SK-N-SH (cell line): Measurements from ENCODE around the gene DISP2. TPM values are rescaled to one million over a fixed set of nuclear protein-coding genes. Genes with fewer than 3 reads are reported as not detected.

Source experiments
- CTCF ChIA-PET: fragments of 300-600, 350-600 bp; formaldehyde crosslinking; extraction: SDS; loops from one replicate; lab custom pipeline; 2021; lab: Yijun Ruan, JAX
- POLR2A ChIA-PET: fragments of 350-600 bp; sonication (Branson Sonifier 250); formaldehyde crosslinking; extraction: SDS; loops from one replicate; lab custom pipeline; 2020; ENCODE audit warnings: antibody characterized with exemption, inconsistent platforms; lab: Yijun Ruan, JAX
- DNase-seq: peaks from one replicate; pipeline ENCODE4 v3.0.0; 2012
- H2AFZ ChIP-seq: fragments of 200-600 bp; sonication (generic); 2 replicates; pipeline ENCODE4 v1.8.1; 2016; ENCODE audit warnings: antibody characterized with exemption, mild to moderate bottlenecking, low read depth
- H3F3A ChIP-seq: fragments of 200-600 bp; sonication (generic); replicated peaks from 2 replicates; pipeline ENCODE3; 2016; ENCODE audit warnings: antibody characterized with exemption, mild to moderate bottlenecking; ENCODE audit not compliant: insufficient read depth
- H3K27ac ChIP-seq, 2 experiments: fragments of 200-500 bp in 1 of 2; fragments of 200-600 bp in 1 of 2; sonication (Bioruptor generic) in 1 of 2; sonication (generic), shearing (Covaris generic) in 1 of 2; 2 replicates each; pipeline versions ENCODE4 v1.5.1 to v1.6.1; 2014 to 2016; ENCODE audit warnings: low read depth in 2 of 2, inconsistent platforms in 1 of 2, low read length in 1 of 2, mild to moderate bottlenecking in 1 of 2, mixed read lengths in 1 of 2
- H3K27me3 ChIP-seq: fragments of 200-600 bp; sonication (generic), shearing (Covaris generic); 2 replicates; pipeline ENCODE4 v1.6.1; 2016; ENCODE audit warnings: mixed run types; ENCODE audit not compliant: insufficient read depth
- H3K36me3 ChIP-seq, 2 experiments: fragments of 200-500 bp in 1 of 2; fragments of 200-600 bp in 1 of 2; sonication (Bioruptor generic) in 1 of 2; sonication (generic) in 1 of 2; replicated peaks in 1 of 2; 2 replicates each; pipeline versions ENCODE3 to v1.5.1; 2014 to 2016; ENCODE audit warnings: low read length in 1 of 2, mild to moderate bottlenecking in 1 of 2; ENCODE audit not compliant: insufficient read depth in 2 of 2, control insufficient read depth in 1 of 2
- H3K4me1 ChIP-seq, 2 experiments: fragments of 200-500 bp in 1 of 2; fragments of 200-600 bp in 1 of 2; sonication (Bioruptor generic) in 1 of 2; sonication (generic), shearing (Covaris generic) in 1 of 2; 2 replicates each; pipeline versions ENCODE4 v1.5.1 to v1.6.1; 2014 to 2016; ENCODE audit warnings: low read depth in 1 of 2, low read length in 1 of 2, mixed run types in 1 of 2; ENCODE audit not compliant: insufficient read depth in 2 of 2, control insufficient read depth in 1 of 2
- H3K4me2 ChIP-seq: fragments of 200-600 bp; sonication (generic), shearing (Covaris generic); 2 replicates; pipeline ENCODE4 v1.6.1; 2017; ENCODE audit warnings: mixed run types
- H3K4me3 ChIP-seq, 2 experiments: fragments of 200-500 bp in 1 of 2; fragments of 200-600 bp in 1 of 2; sonication (Bioruptor generic) in 1 of 2; sonication (generic), shearing (Covaris generic) in 1 of 2; 2 replicates each; pipeline versions ENCODE4 v1.5.1 to v1.8.1; 2014 to 2016; ENCODE audit warnings: low read depth in 2 of 2, inconsistent platforms in 1 of 2, low read length in 1 of 2, mild to moderate bottlenecking in 1 of 2, mixed read lengths in 1 of 2, moderate library complexity in 1 of 2
- H3K79me2 ChIP-seq: fragments of 200-600 bp; sonication (generic); 2 replicates; pipeline ENCODE4 v1.8.1; 2017; ENCODE audit warnings: mild to moderate bottlenecking; ENCODE audit not compliant: insufficient read depth
- H3K9ac ChIP-seq: fragments of 200-600 bp; sonication (generic); 2 replicates; pipeline ENCODE4 v1.6.1; 2017; ENCODE audit warnings: mixed run types
- H3K9me2 ChIP-seq: fragments of 200-600 bp; sonication (generic); 2 replicates; pipeline ENCODE4 v1.6.1; 2017; ENCODE audit warnings: mixed run types
- H3K9me3 ChIP-seq: fragments of 200-600 bp; sonication (generic); 2 replicates; pipeline ENCODE4 v1.6.1; 2017; ENCODE audit warnings: mixed run types, mild to moderate bottlenecking, moderate library complexity
- H4K20me1 ChIP-seq: fragments of 200-600 bp; sonication (generic); 2 replicates; pipeline ENCODE4 v1.6.1; 2017; ENCODE audit warnings: mild to moderate bottlenecking, mixed run types; ENCODE audit not compliant: insufficient read depth
- CHD2 ChIP-seq: fragments of 150-350 bp; IDR thresholded peaks from 2 replicates; pipeline ENCODE4 v1.6.1; 2018; ENCODE audit warnings: low read length; ENCODE audit not compliant: partially characterized antibody
- ELF1 ChIP-seq: IDR thresholded peaks from 2 replicates; pipeline ENCODE4 v1.4.0; 2012
- EP300 ChIP-seq, 2 experiments: IDR thresholded peaks; 2 replicates each; pipeline versions ENCODE4 v1.4.0 to v1.6.1; 2012; ENCODE audit warnings: borderline replicate concordance in 1 of 2, low read depth in 1 of 2, low read length in 1 of 2
- FOSL2 ChIP-seq: IDR thresholded peaks from 2 replicates; pipeline ENCODE4 v1.4.0; 2012; ENCODE audit warnings: low read depth, mild to moderate bottlenecking, moderate library complexity, borderline replicate concordance
- FOXJ3 ChIP-seq: sonication (generic); formaldehyde crosslinking; IDR thresholded peaks from 2 replicates; pipeline ENCODE4 v1.5.1; 2020; ENCODE audit warnings: mild to moderate bottlenecking, missing genetic modification reagents
- GATA2 ChIP-seq: sonication (generic); formaldehyde crosslinking; IDR thresholded peaks from 2 replicates; pipeline ENCODE4 v1.5.0; 2020; ENCODE audit warnings: mild to moderate bottlenecking, missing genetic modification reagents
- IRF3 ChIP-seq: fragments of 150-350 bp; IDR thresholded peaks from 2 replicates; pipeline ENCODE4 v1.6.1; 2016; ENCODE audit warnings: mild to moderate bottlenecking, low read depth, low read length
- JUND ChIP-seq: IDR thresholded peaks from 2 replicates; pipeline ENCODE4 v1.4.0; 2012
- MEF2A ChIP-seq: IDR thresholded peaks from 2 replicates; pipeline ENCODE4 v1.4.0; 2012; ENCODE audit warnings: low read depth, borderline replicate concordance
- MXI1 ChIP-seq: IDR thresholded peaks from 2 replicates; pipeline ENCODE4 v1.6.1; 2012; ENCODE audit warnings: mild to moderate bottlenecking, low read depth, low read length, improper control_type of control experiment
- NFIC ChIP-seq: IDR thresholded peaks from 2 replicates; pipeline ENCODE4 v1.4.0; 2012; ENCODE audit warnings: borderline replicate concordance
- NRF1 ChIP-seq: IDR thresholded peaks from 2 replicates; pipeline ENCODE4 v1.6.1; 2012; ENCODE audit warnings: low read depth, mild to moderate bottlenecking, low read length
- RAD21 ChIP-seq: IDR thresholded peaks from 2 replicates; pipeline ENCODE4 v1.6.1; 2012; ENCODE audit warnings: mild to moderate bottlenecking, low read length
- RCOR1 ChIP-seq: fragments of 150-350 bp; IDR thresholded peaks from 2 replicates; pipeline ENCODE4 v1.6.1; 2017; ENCODE audit warnings: antibody characterized with exemption, low read length
- RXRA ChIP-seq: IDR thresholded peaks from 2 replicates; pipeline ENCODE4 v1.4.0; 2012; ENCODE audit warnings: low read depth, mild to moderate bottlenecking, borderline replicate concordance
- SIN3A ChIP-seq: IDR thresholded peaks from 2 replicates; pipeline ENCODE4 v1.6.1; 2012; ENCODE audit warnings: low read depth, mild to moderate bottlenecking, low read length, moderate library complexity, borderline replicate concordance
- TAF1 ChIP-seq: IDR thresholded peaks from 2 replicates; pipeline ENCODE4 v1.6.1; 2012; ENCODE audit warnings: low read depth, mild to moderate bottlenecking, low read length, moderate library complexity, borderline replicate concordance
- USF2 ChIP-seq: fragments of 150-350 bp; IDR thresholded peaks from 2 replicates; pipeline ENCODE4 v1.6.1; 2017; ENCODE audit warnings: antibody characterized with exemption, low read length, low read depth, borderline replicate concordance
- YY1 ChIP-seq: IDR thresholded peaks from 2 replicates; pipeline ENCODE4 v1.4.0; 2012; ENCODE audit warnings: low read depth, mild to moderate bottlenecking
- ZBTB33 ChIP-seq: IDR thresholded peaks from 2 replicates; pipeline ENCODE4 v1.4.0; 2012; ENCODE audit warnings: low read depth, borderline replicate concordance
- WGBS: methylation state at CpG from one replicate; pipeline ENCODE4 v1.1.6; 2017; ENCODE audit warnings: low lambda C conversion rate; 5-methylcytosine and 5-hydroxymethylcytosine counted together
- polyA plus RNA-seq, 3 experiments: library from polyadenylated mRNA; depleted of rRNA; stranded (reverse); fragments of >200 nt; gene quantifications; 2 replicates each; pipeline ENCODE4 v1.2.3, GENCODE V29; 2012

DISP2 gene
- polyA plus RNA-seq, 1 of the 3 experiments (the other 2 are of a cell fraction), result 0.12 TPM

GRCh38 chr15:40361640-40362039 is 3.6 kb downstream of the DISP2 start:
- H2AFZ ChIP-seq, result no peak overlapping the region
- peaks cover 6% of the 10 kb centered on the region for H3F3A ChIP-seq
- no peaks in the 10 kb centered on the region for H3K9me2 ChIP-seq
- H3K4me3 ChIP-seq, result no peak overlapping the region
- TF ChIP-seq RAD21 (no peak), YY1 (no peak), EP300 (IDR thresholded peaks at IDR 0.05; ENCODE audit: borderline replicate concordance in 1 of 2, low read depth in 1 of 2, low read length in 1 of 2) (no peak), IRF3 (no peak), ZBTB33 (no peak), MEF2A (no peak), CHD2 (no peak), GATA2 (CRISPR knock-in tag) (no peak), NFIC (no peak), RCOR1 (no peak), NRF1 (no peak), FOXJ3 (CRISPR knock-in tag) (no peak), JUND (no peak), FOSL2 (no peak), MXI1 (no peak)
- TF ChIP-seq, all 33 proteins: peak for 0
- H3K4me1 ChIP-seq, result peaks cover 0 to 26% of the 10 kb centered on the region in 2 experiments; a peak in 2 of 4 replicates
- no peaks in the 10 kb centered on the region for H3K36me3 ChIP-seq
- ChIA-PET CTCF (interaction anchor here (0.9 to 70.6 kb wide), 3 partner anchors 7 to 47 kb away, joined by 3 to 2194 read pairs (median 12); partner anchors contain the start of genes ANKRD63, CCDC9B, INAFM2 and PLCB2), POLR2A (no interaction called here)
- DNase-seq, result no peak
- H3K79me2 ChIP-seq, result no peaks in the 10 kb centered on the region
- no peaks in the 10 kb centered on the region for H3K9me3 ChIP-seq
- 100% methylated on average over 1 of the region's 2 CpGs for WGBS
- H3K27me3 ChIP-seq, result 0 out of 2 replicates have a peak, but pooled peaks cover 11% of the 10 kb centered on the region
- H3K9ac ChIP-seq, result no peak overlapping the region
- no peak overlapping the region for H3K4me2 ChIP-seq
- no peaks in the 10 kb centered on the region for H4K20me1 ChIP-seq
- no peak overlapping the region for H3K27ac ChIP-seq

GRCh38 chr15:40363611-40364010 is 5.6 kb downstream of the DISP2 start:
- 94% methylated on average over 5 of the region's 8 CpGs for WGBS
- Histone ChIP-seq H3K27ac (no peak overlapping the region), H3K9me2 (no peaks in the 10 kb centered on the region), H3K4me3 (no peak overlapping the region), H4K20me1 (no peaks in the 10 kb centered on the region), H3K4me1 (peaks cover 0 to 26% of the 10 kb centered on the region in 2 experiments; a peak in 1 of 4 replicates), H2AFZ (no peak overlapping the region), H3F3A (no peaks in the 10 kb centered on the region), H3K4me2 (no peak overlapping the region), H3K27me3 (0 out of 2 replicates have a peak, but pooled peaks cover 11% of the 10 kb centered on the region), H3K79me2 (no peaks in the 10 kb centered on the region), H3K36me3 (no peaks in the 10 kb centered on the region), H3K9ac (no peak overlapping the region), H3K9me3 (no peaks in the 10 kb centered on the region)
- ChIA-PET POLR2A (no interaction called here), CTCF (interaction anchor here (1.2 to 70.6 kb wide), 2 partner anchors 10 to 49 kb away, joined by 3 to 2194 read pairs; partner anchors contain the start of genes ANKRD63, CCDC9B, INAFM2 and PLCB2)
- DNase-seq, result no peak
- TF ChIP-seq TAF1 (no peak), SIN3A (no peak), NRF1 (no peak), USF2 (no peak), CHD2 (no peak), ELF1 (no peak), MXI1 (no peak), GATA2 (CRISPR knock-in tag) (no peak), RXRA (no peak), ZBTB33 (no peak)
